Measurements from ENCODE around the gene CROT. TPM values are rescaled to one million over a fixed set of nuclear protein-coding genes. Genes with fewer than 3 reads are reported as not detected.

CROT gene
- total and polyA plus RNA-seq, 2 donors from 2014 or later: 17.0 to 23.2 TPM

DNA sequence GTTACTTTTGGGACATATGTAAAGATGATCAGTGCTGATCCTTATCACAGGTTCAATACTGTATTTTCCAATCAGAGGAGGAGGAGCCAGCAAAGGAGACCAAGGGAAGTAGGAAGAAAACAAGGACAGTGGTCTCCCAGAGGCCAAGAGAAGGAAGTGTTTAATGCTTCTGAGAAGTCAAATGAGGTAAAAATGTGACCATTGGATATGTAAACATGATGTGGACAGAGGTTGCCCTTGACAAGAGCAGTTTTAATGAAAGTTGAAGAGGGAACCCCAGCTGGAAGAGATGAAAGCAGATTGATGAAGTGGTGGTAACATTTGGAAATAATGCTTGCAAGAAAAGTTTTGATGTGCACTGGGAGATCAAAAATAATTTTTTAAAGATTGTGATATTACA, 18.8 kb downstream of the CROT start:
- no peak for FAIRE-seq
- no peaks in the 10 kb centered on the region for H3K4me1 ChIP-seq (ENCODE audit: control insufficient read depth in 2 of 3, insufficient read depth in 2 of 3, low read depth in 1 of 3, low read length in 3 of 3)
- peaks cover 0 to 3% (median 0%) of the 10 kb centered on the region in 3 donors for H3K36me3 ChIP-seq (ENCODE audit: control insufficient read depth in 2 of 3, insufficient read depth in 3 of 3, low read length in 3 of 3)
- no peak overlapping the region for H3K9ac ChIP-seq (ENCODE audit: low read length in 3 of 3)
- H3K4me3 ChIP-seq (ENCODE audit: low read length in 3 of 3): no peak overlapping the region
- TF ChIP-seq, protein P1, sequence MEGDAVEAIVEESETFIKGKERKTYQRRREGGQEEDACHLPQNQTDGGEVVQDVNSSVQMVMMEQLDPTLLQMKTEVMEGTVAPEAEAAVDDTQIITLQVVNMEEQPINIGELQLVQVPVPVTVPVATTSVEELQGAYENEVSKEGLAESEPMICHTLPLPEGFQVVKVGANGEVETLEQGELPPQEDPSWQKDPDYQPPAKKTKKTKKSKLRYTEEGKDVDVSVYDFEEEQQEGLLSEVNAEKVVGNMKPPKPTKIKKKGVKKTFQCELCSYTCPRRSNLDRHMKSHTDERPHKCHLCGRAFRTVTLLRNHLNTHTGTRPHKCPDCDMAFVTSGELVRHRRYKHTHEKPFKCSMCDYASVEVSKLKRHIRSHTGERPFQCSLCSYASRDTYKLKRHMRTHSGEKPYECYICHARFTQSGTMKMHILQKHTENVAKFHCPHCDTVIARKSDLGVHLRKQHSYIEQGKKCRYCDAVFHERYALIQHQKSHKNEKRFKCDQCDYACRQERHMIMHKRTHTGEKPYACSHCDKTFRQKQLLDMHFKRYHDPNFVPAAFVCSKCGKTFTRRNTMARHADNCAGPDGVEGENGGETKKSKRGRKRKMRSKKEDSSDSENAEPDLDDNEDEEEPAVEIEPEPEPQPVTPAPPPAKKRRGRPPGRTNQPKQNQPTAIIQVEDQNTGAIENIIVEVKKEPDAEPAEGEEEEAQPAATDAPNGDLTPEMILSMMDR (IDR thresholded peaks at IDR 0.05; ENCODE audit: borderline replicate concordance, extremely low read depth, insufficient read depth): no peak
- intact Hi-C loops (cut with DNase I): no loop called here
- H3K27me3 ChIP-seq (ENCODE audit: control insufficient read depth, insufficient read depth, low read length): no peaks in the 10 kb centered on the region
- no peak overlapping the region for H3K27ac ChIP-seq (ENCODE audit: low read depth in 2 of 2, low read length in 2 of 2)
- H3K9me3 ChIP-seq (ENCODE audit: control insufficient read depth in 2 of 3, insufficient read depth in 1 of 3, low read length in 3 of 3): no peaks in the 10 kb centered on the region
- no peak for DNase-seq

DNA sequence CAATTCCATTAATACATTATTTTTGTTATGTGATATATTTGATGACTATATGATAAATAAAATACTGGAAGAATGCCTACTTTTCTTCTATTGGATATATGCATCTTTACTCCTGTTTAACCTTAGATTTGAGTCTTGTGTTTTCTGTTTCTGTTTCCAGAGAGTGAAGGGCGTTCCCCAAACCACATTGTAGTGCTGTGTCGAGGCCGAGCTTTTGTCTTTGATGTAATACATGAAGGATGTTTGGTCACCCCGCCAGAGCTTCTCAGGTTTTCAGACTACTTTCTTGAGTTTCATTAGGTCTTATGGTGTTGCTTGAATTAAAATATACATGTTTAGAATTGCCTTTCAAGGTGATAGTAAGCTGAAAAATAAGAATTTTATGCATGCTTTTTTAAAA, 23.8 kb downstream of the CROT start:
- H3K36me3 ChIP-seq (ENCODE audit: control insufficient read depth in 2 of 3, insufficient read depth in 3 of 3, low read length in 3 of 3): peaks cover 0 to 3% (median 0%) of the 10 kb centered on the region in 3 donors
- FAIRE-seq (no peak), DNase-seq (no peak)
- no peak overlapping the region for H3K9ac ChIP-seq (ENCODE audit: low read length in 3 of 3)
- intact Hi-C loops (cut with DNase I): no loop called here
- no peaks in the 10 kb centered on the region for H3K27me3 ChIP-seq (ENCODE audit: control insufficient read depth, insufficient read depth, low read length)
- TF ChIP-seq, protein P1 (IDR thresholded peaks at IDR 0.05; ENCODE audit: borderline replicate concordance, extremely low read depth, insufficient read depth): no peak
- no peaks in the 10 kb centered on the region for H3K4me1 ChIP-seq (ENCODE audit: control insufficient read depth in 2 of 3, insufficient read depth in 2 of 3, low read depth in 1 of 3, low read length in 3 of 3)
- H3K4me3 ChIP-seq (ENCODE audit: low read length in 3 of 3): no peak overlapping the region
- H3K9me3 ChIP-seq (ENCODE audit: control insufficient read depth in 2 of 3, insufficient read depth in 1 of 3, low read length in 3 of 3): no peaks in the 10 kb centered on the region
- no peak overlapping the region for H3K27ac ChIP-seq (ENCODE audit: low read depth in 2 of 2, low read length in 2 of 2)

DNA sequence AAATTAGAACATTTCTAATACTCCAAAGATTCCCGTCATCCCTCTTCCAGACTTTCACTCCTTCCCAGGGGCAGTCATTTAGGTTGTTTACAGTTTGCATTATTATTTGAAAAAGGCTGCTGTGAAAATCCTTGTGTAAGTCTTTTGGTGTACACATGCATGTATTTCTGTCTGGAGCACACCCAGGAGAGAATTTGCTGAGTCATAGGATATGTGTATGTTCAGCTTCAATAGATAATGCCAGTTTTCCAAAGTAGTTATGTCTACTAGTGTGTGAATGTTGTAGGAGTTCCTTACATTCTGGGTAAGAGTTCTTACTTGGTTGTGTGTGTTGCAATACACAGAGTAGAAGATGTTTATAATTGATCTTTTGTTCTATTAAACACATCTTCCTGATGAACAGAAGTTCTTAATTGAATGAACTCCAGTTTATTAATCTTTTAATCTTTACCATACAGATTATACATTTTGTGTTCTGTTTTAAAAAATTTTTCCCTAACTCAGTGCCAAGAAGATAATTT, 25.3 kb downstream of the CROT start:
- H3K4me1 ChIP-seq (ENCODE audit: control insufficient read depth in 2 of 3, insufficient read depth in 2 of 3, low read depth in 1 of 3, low read length in 3 of 3): no peaks in the 10 kb centered on the region
- H3K9ac ChIP-seq (ENCODE audit: low read length in 3 of 3): no peak overlapping the region
- FAIRE-seq (no peak), DNase-seq (no peak)
- TF ChIP-seq, protein P1 (IDR thresholded peaks at IDR 0.05; ENCODE audit: borderline replicate concordance, extremely low read depth, insufficient read depth): no peak
- intact Hi-C loops (cut with DNase I): no loop called here
- no peak overlapping the region for H3K27ac ChIP-seq (ENCODE audit: low read depth in 2 of 2, low read length in 2 of 2)
- no peak overlapping the region for H3K4me3 ChIP-seq (ENCODE audit: low read length in 3 of 3)
- peaks cover 0 to 3% (median 0%) of the 10 kb centered on the region in 3 donors for H3K36me3 ChIP-seq (ENCODE audit: control insufficient read depth in 2 of 3, insufficient read depth in 3 of 3, low read length in 3 of 3)
- H3K9me3 ChIP-seq (ENCODE audit: control insufficient read depth in 2 of 3, insufficient read depth in 1 of 3, low read length in 3 of 3): no peaks in the 10 kb centered on the region
- no peaks in the 10 kb centered on the region for H3K27me3 ChIP-seq (ENCODE audit: control insufficient read depth, insufficient read depth, low read length)

Measured in kidney (tissue), 14 donors.